Suprapubic skin (tissue), 3 donors: ENCODE measurements around the gene ULK1.

ENCODE experiments used
- CTCF ChIP-seq, 2 donors: fragments of 200-600 bp in 1 of 2; fragments of 450-650 bp in 1 of 2; sonication (generic) in 1 of 2; IDR thresholded peaks; one replicate each; pipeline ENCODE4 v1.5.1; 2016 to 2019; ENCODE audit warnings: antibody characterized with exemption in 2 of 2, mild to moderate bottlenecking in 1 of 2, moderate library complexity in 1 of 2
- POLR2AphosphoS5 ChIP-seq, 3 donors: sonication (generic); formaldehyde crosslinking; IDR thresholded peaks; one replicate each; pipeline ENCODE4 v1.6.1; 2017; ENCODE audit warnings: antibody characterized with exemption in 3 of 3

- TF ChIP-seq CTCF (IDR thresholded peaks at IDR 0.05): peak; percentile 26 to 79
- peak in 1 of 3 donors; percentile 79 for TF ChIP-seq POLR2AphosphoS5 (IDR thresholded peaks at IDR 0.05)
Observed at GRCh38 chr12:131949431-131950181, 55.2 kb downstream of the ULK1 start, which contains the start of gene EP400.
